ENCODE data around the gene DNMBP. TPM values are rescaled to one million over a fixed set of nuclear protein-coding genes. Genes with fewer than 3 reads are reported as not detected.

DNMBP gene
- total and polyA plus RNA-seq, 2 of the 4 experiments (the other 2 are of a cell fraction) = 10.9 to 13.6 TPM

DNA sequence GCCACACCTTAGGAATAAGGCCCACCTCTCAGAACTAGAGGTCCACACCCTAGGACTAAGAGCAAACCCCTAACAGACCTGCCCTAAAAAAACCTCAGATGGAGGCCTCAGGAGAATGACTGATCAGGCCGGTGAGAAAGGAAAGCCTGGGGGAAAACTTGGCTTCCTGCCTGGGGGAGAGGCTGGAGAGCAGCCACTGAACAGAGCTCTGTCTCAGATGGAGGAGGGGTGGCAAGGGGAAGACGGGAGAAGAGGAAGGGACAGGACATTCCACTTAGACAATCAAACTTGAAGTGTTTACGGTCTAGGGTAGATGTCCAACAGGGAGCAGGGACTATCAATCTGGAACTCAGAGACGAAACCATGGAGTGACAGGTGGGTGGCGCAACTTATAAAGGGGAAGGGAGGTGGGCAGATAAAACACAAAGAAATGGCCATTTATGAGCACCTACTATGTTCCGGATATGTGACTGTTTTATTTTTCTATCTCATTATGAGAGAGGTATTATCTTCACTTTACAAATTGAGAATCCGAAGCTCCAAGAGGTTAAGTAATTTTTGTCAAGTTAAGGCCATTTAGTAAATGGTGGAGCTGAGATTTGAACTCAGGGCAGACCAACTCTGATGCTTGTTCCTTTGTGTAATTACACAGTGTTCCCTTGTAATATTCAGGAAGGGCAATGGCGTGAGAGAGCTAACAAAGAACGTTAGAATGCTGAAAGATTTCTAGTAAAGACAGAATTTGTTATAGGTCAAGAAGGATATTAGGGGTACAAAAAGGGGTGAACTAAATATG, 82.6 kb downstream of the DNMBP start:
- CTCF ChIA-PET = no interaction called here
- peak overlapping the region; percentile 7 to 42; a peak in 2 of 4 replicates for H4K8ac ChIP-seq (ENCODE audit: low read depth in 2 of 2, low read length in 2 of 2)
- no peak overlapping the region for H3K18ac ChIP-seq (ENCODE audit: low read depth, low read length)
- peaks cover 15% of the 10 kb centered on the region for H3K4me1 ChIP-seq (ENCODE audit: control insufficient read depth, insufficient read depth, low read length)
- peak overlapping the region; percentile 39 for H3K4me2 ChIP-seq (ENCODE audit: low read depth, low read length)
- H2BK5ac ChIP-seq (ENCODE audit: low read depth, low read length, poor library complexity, severe bottlenecking) = no peak overlapping the region
- no peak overlapping the region for H2AK5ac ChIP-seq (ENCODE audit: low read depth, low read length)
- peak overlapping the region; percentile 31; the same call in 1 of the 2 replicates for H3K4ac ChIP-seq (ENCODE audit: low read depth, low read length)
- no peak overlapping the region for H4K5ac ChIP-seq (ENCODE audit: low read depth, low read length)
- no peaks in the 10 kb centered on the region for H3K27me3 ChIP-seq (ENCODE audit: control insufficient read depth, insufficient read depth, low read length)
- H2BK20ac ChIP-seq (ENCODE audit: low read depth, low read length) = no peak overlapping the region; the same call in none of the 2 replicates
- peak; percentile 66 for DNase-seq
- no peaks in the 10 kb centered on the region for H3K36me3 ChIP-seq (ENCODE audit: control insufficient read depth, insufficient read depth, low read length)
- H3K79me1 ChIP-seq (ENCODE audit: low read depth in 1 of 2, low read length in 2 of 2) = peaks cover 59 to 89% of the 10 kb centered on the region in 2 experiments
- 60% methylated on average over 1 of the region's 9 CpGs; no CpG with 5 or more reads in 1 of the 2 experiments for WGBS, 2 experiments (ENCODE audit: extremely low coverage in 2 of 2, insufficient read length in 1 of 2)
- H3K9me1 ChIP-seq (ENCODE audit: insufficient read depth, low read length) = peaks cover 24% of the 10 kb centered on the region
- dilution Hi-C loops (cut with HindIII; ENCODE audit: low sequenced_read_pairs, unreplicated experiment) = no loop called here
- H3K23ac ChIP-seq (ENCODE audit: low read depth, low read length) = peak overlapping the region; percentile 36; the same call in 1 of the 2 replicates
- H3K56ac ChIP-seq (ENCODE audit: extremely low read depth, insufficient read depth, low read length) = no peak overlapping the region
- peaks cover 11% of the 10 kb centered on the region; the same call in 1 of the 2 replicates for H4K20me1 ChIP-seq (ENCODE audit: insufficient read depth, low read length)
- TF ChIP-seq RFX5 (IDR thresholded peaks at IDR 0.05; ENCODE audit: low read depth, low read length) = no peak
- TF ChIP-seq MXI1 (IDR thresholded peaks at IDR 0.05; ENCODE audit: borderline replicate concordance, low read depth, low read length) = no peak
- peak; percentile 17; the same call in 1 of the 2 replicates for TF ChIP-seq CEBPB (IDR thresholded peaks at IDR 0.05; ENCODE audit: low read depth, low read length)
- no peak for TF ChIP-seq MAZ (IDR thresholded peaks at IDR 0.05; ENCODE audit: borderline replicate concordance, low read depth, low read length)
- BruUV-seq (replicated peaks) = no TSS peak
- POLR2A ChIA-PET (ENCODE audit: unreplicated experiment) = interaction anchor here (0.7 kb wide), 1 partner anchor 49 kb away, joined by 3 read pairs; no protein-coding TSS in a partner anchor
- in situ Hi-C loops (cut with MboI; ENCODE audit: low sequenced_read_pairs) = no loop called here
- H4K91ac ChIP-seq (ENCODE audit: insufficient read depth, low read depth, low read length) = no peak overlapping the region
- H3K27ac ChIP-seq (ENCODE audit: insufficient read depth, low read length) = no peak overlapping the region
- no peak overlapping the region for H3K9ac ChIP-seq (ENCODE audit: low read depth, low read length)
- H3K9me3 ChIP-seq (ENCODE audit: control insufficient read depth, insufficient read depth, low read length) = no peaks in the 10 kb centered on the region
- H2AFZ ChIP-seq (replicated peaks; ENCODE audit: low read length, poor library complexity) = no peak overlapping the region
- H3K14ac ChIP-seq (replicated peaks; ENCODE audit: low read depth, low read length) = no peak overlapping the region
- 0 out of 2 replicates have a peak overlapping the region, but pooled peaks have one; percentile 20 for H2BK120ac ChIP-seq (ENCODE audit: low read depth, low read length)
- intact Hi-C loops (cut with micrococcal nuclease) = no loop called here
- ATAC-seq (ENCODE audit: low read depth) = peak; percentile 79
- H2AK9ac ChIP-seq (replicated peaks; ENCODE audit: low read depth, low read length, poor library complexity) = peak overlapping the region; percentile 18
- no peak overlapping the region; the same call in 2 of the 3 replicates for H2BK15ac ChIP-seq (ENCODE audit: low read depth, low read length)
- no peak overlapping the region for H3K4me3 ChIP-seq (ENCODE audit: insufficient read depth, low read depth, low read length)
